ENCODE results near the gene STYK1.
"Not testable (repeated sequence)": the region's sequence is repeated elsewhere in the genome, so short reads cannot be mapped to it uniquely, and the experiment has no call there.

STYK1 gene

DNA sequence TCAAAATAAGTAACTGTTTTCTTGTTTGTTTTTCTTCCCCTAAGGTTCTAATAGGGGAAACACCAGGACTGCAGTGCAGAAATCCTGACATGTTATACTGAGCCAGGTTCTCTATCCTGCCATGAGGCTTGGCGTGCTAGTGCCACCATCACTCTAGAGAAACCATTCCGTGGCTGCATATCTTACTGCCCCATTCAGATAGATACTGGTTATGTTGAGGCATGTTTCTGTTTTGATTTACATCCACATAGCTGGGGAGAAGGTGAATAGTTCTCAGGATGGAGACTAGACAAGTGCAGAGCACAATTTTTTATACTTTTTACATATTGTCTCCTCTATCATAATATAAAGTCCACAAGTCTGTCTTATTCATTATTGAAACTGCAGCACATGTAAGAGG is 72.0 kb downstream of the STYK1 start:
- no peak for DNase-seq
- Histone ChIP-seq H3K4me3 (ENCODE audit: low read depth, low read length) (no peak overlapping the region), H3K27me3 (replicated peaks) (no peaks in the 10 kb centered on the region), H3K36me3 (replicated peaks) (peaks cover 4% of the 10 kb centered on the region), H3K27ac (no peak overlapping the region)
- no peak for TF ChIP-seq CTCF (IDR thresholded peaks at IDR 0.05; ENCODE audit: low read depth, low read length, missing control alignments)
- in situ Hi-C loops (cut with HindIII; ENCODE audit: low pct_ligation_motif_present, low sequenced_read_pairs), result no loop called here

- Histone ChIP-seq H3K36me3 (replicated peaks) (peaks cover 4% of the 10 kb centered on the region), H3K27me3 (replicated peaks) (no peaks in the 10 kb centered on the region), H3K27ac (no peak overlapping the region), H3K4me3 (ENCODE audit: low read depth, low read length) (no peak overlapping the region)
- DNase-seq, result no peak
- in situ Hi-C loops (cut with HindIII; ENCODE audit: low pct_ligation_motif_present, low sequenced_read_pairs), result no loop called here
- TF ChIP-seq CTCF (IDR thresholded peaks at IDR 0.05; ENCODE audit: low read depth, low read length, missing control alignments), result no peak
Observed at GRCh38 chr12:10600988-10601387, 72.9 kb downstream of the STYK1 start.

- in situ Hi-C loops (cut with HindIII; ENCODE audit: low pct_ligation_motif_present, low sequenced_read_pairs), result no loop called here
- no peaks in the 10 kb centered on the region for H3K27me3 ChIP-seq (replicated peaks)
- no peak for DNase-seq
- no peak for TF ChIP-seq CTCF (IDR thresholded peaks at IDR 0.05; ENCODE audit: low read depth, low read length, missing control alignments)
- H3K4me3 ChIP-seq (ENCODE audit: low read depth, low read length), result no peak overlapping the region
- peaks cover 4% of the 10 kb centered on the region for H3K36me3 ChIP-seq (replicated peaks)
- H3K27ac ChIP-seq, result no peak overlapping the region
Observed at GRCh38 chr12:10595881-10596280, 78.0 kb downstream of the STYK1 start.

- H3K27me3 ChIP-seq (replicated peaks), result no peaks in the 10 kb centered on the region
- DNase-seq, result no peak
- no peak overlapping the region for H3K27ac ChIP-seq
- in situ Hi-C loops (cut with HindIII; ENCODE audit: low pct_ligation_motif_present, low sequenced_read_pairs), result no loop called here
- no peak for TF ChIP-seq CTCF (IDR thresholded peaks at IDR 0.05; ENCODE audit: low read depth, low read length, missing control alignments)
- H3K36me3 ChIP-seq (replicated peaks), result no peaks in the 10 kb centered on the region
- no peak overlapping the region for H3K4me3 ChIP-seq (ENCODE audit: low read depth, low read length)
Observed at GRCh38 chr12:10590966-10591365, 82.9 kb downstream of the STYK1 start.

- in situ Hi-C loops (cut with HindIII; ENCODE audit: low pct_ligation_motif_present, low sequenced_read_pairs), result no loop called here
- peaks cover 3% of the 10 kb centered on the region for H3K36me3 ChIP-seq (replicated peaks)
- TF ChIP-seq CTCF (IDR thresholded peaks at IDR 0.05; ENCODE audit: low read depth, low read length, missing control alignments), result no peak
- no peak overlapping the region for H3K4me3 ChIP-seq (ENCODE audit: low read depth, low read length)
- DNase-seq, result no peak
- no peaks in the 10 kb centered on the region for H3K27me3 ChIP-seq (replicated peaks)
- no peak overlapping the region for H3K27ac ChIP-seq
Observed at GRCh38 chr12:10584415-10584814, 89.4 kb downstream of the STYK1 start.

- in situ Hi-C loops (cut with HindIII; ENCODE audit: low pct_ligation_motif_present, low sequenced_read_pairs), result no loop called here
Observed at GRCh38 chr12:10582704-10583103, 91.1 kb downstream of the STYK1 start.

DNA sequence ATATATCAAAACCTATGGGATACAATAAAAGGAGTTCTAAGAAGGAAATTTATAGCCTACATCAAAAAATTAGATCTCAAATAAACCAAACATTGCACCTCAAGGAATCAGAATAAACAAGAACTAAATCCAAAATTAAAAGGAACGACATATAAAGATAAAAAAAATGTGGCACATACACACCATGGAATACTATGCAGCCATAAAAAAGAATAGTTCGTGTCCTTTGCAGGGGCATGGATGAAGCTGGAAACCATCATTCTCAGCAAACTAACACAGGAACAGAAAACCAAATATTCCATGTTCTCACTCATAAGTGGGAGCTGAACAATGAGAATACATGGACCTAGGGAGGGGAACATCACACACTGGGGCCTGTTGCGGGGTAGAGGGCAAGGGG is 91.7 kb downstream of the STYK1 start:
- H3K27me3 ChIP-seq (replicated peaks); H3K4me3 ChIP-seq (ENCODE audit: low read depth, low read length): not testable (repeated sequence)

More at GRCh38 chr12:10582704-10583103, 91.1 kb downstream of the STYK1 start:
- Histone ChIP-seq H3K4me3 (ENCODE audit: low read depth, low read length) (no peak overlapping the region), H3K27ac (no peak overlapping the region), H3K36me3 (replicated peaks) (peaks cover 3% of the 10 kb centered on the region), H3K27me3 (replicated peaks) (no peaks in the 10 kb centered on the region)
- no peak for DNase-seq
- TF ChIP-seq CTCF (IDR thresholded peaks at IDR 0.05; ENCODE audit: low read depth, low read length, missing control alignments), result no peak

More for the DNA sequence above, 91.7 kb downstream of the STYK1 start:
- DNase-seq; H3K36me3 ChIP-seq (replicated peaks); in situ Hi-C loops (cut with HindIII; ENCODE audit: low pct_ligation_motif_present, low sequenced_read_pairs); H3K27ac ChIP-seq: not testable (repeated sequence)

Measured in brain microvascular endothelial cell (primary cell).